ENCODE measurements around the gene IL25.
"Not testable (repeated sequence)": the region's sequence is repeated elsewhere in the genome, so short reads cannot be mapped to it uniquely, and the experiment has no call there.

IL25 gene

GRCh38 chr14:23416801-23417200, 44.2 kb downstream of the IL25 start:
- TF ChIP-seq EZH2phosphoT487 (conservative IDR thresholded peaks at IDR 0.05; ENCODE audit: low read length) (no peak), CTCF (IDR thresholded peaks at IDR 0.05; ENCODE audit: insufficient read depth, low read length, poor library complexity, severe bottlenecking) (no peak)
- Histone ChIP-seq H3K27ac (ENCODE audit: low read depth, low read length) (no peak overlapping the region), H2AFZ (ENCODE audit: low read depth, low read length, severe bottlenecking) (no peak overlapping the region)

GRCh38 chr14:23417269-23417668, 44.7 kb downstream of the IL25 start:
- not testable (repeated sequence) for H2AFZ ChIP-seq (ENCODE audit: low read depth, low read length, severe bottlenecking); H4K20me1 ChIP-seq (ENCODE audit: low read depth, low read length); H3K36me3 ChIP-seq (ENCODE audit: low read length); H3K9me2 ChIP-seq (replicated peaks; ENCODE audit: insufficient read depth, low read length); H3F3A ChIP-seq (ENCODE audit: insufficient read depth); H3K27ac ChIP-seq (ENCODE audit: low read depth, low read length); H3K4me2 ChIP-seq (ENCODE audit: low read depth, low read length, poor library complexity, severe bottlenecking); H3K27me3 ChIP-seq (ENCODE audit: low read length); H3K9me3 ChIP-seq (ENCODE audit: insufficient read depth, low read length); H3K9ac ChIP-seq (ENCODE audit: low read length); H3K79me2 ChIP-seq (ENCODE audit: insufficient read depth, low read length); H3K4me3 ChIP-seq (ENCODE audit: insufficient read depth, low read length, poor library complexity, severe bottlenecking)

More at GRCh38 chr14:23416801-23417200, 44.2 kb downstream of the IL25 start:
- H3K9me3 ChIP-seq (ENCODE audit: insufficient read depth, low read length): no peaks in the 10 kb centered on the region
- H3F3A ChIP-seq (ENCODE audit: insufficient read depth): no peaks in the 10 kb centered on the region
- no peak overlapping the region for H3K4me2 ChIP-seq (ENCODE audit: low read depth, low read length, poor library complexity, severe bottlenecking)
- no peaks in the 10 kb centered on the region for H3K9me2 ChIP-seq (replicated peaks; ENCODE audit: insufficient read depth, low read length)
- H3K9ac ChIP-seq (ENCODE audit: low read length): no peak overlapping the region
- no peaks in the 10 kb centered on the region for H3K79me2 ChIP-seq (ENCODE audit: insufficient read depth, low read length)
- no peaks in the 10 kb centered on the region for H3K36me3 ChIP-seq (ENCODE audit: low read length)
- no peak overlapping the region for H3K4me3 ChIP-seq (ENCODE audit: insufficient read depth, low read length, poor library complexity, severe bottlenecking)
- H4K20me1 ChIP-seq (ENCODE audit: low read depth, low read length): no peaks in the 10 kb centered on the region
- H3K27me3 ChIP-seq (ENCODE audit: low read length): no peaks in the 10 kb centered on the region

- H3K4me2 ChIP-seq (ENCODE audit: low read depth, low read length, poor library complexity, severe bottlenecking): no peak overlapping the region
- H3K9ac ChIP-seq (ENCODE audit: low read length): no peak overlapping the region
- H4K20me1 ChIP-seq (ENCODE audit: low read depth, low read length): no peaks in the 10 kb centered on the region
- H3K27me3 ChIP-seq (ENCODE audit: low read length): no peaks in the 10 kb centered on the region
- TF ChIP-seq CTCF (IDR thresholded peaks at IDR 0.05; ENCODE audit: insufficient read depth, low read length, poor library complexity, severe bottlenecking): no peak
- no peak for TF ChIP-seq EZH2phosphoT487 (conservative IDR thresholded peaks at IDR 0.05; ENCODE audit: low read length)
- no peaks in the 10 kb centered on the region for H3K9me2 ChIP-seq (replicated peaks; ENCODE audit: insufficient read depth, low read length)
- H3F3A ChIP-seq (ENCODE audit: insufficient read depth): no peaks in the 10 kb centered on the region
- no peak overlapping the region for H3K4me3 ChIP-seq (ENCODE audit: insufficient read depth, low read length, poor library complexity, severe bottlenecking)
- H3K9me3 ChIP-seq (ENCODE audit: insufficient read depth, low read length): no peaks in the 10 kb centered on the region
- H3K27ac ChIP-seq (ENCODE audit: low read depth, low read length): no peak overlapping the region
- H3K36me3 ChIP-seq (ENCODE audit: low read length): no peaks in the 10 kb centered on the region
- no peaks in the 10 kb centered on the region for H3K79me2 ChIP-seq (ENCODE audit: insufficient read depth, low read length)
- H2AFZ ChIP-seq (ENCODE audit: low read depth, low read length, severe bottlenecking): no peak overlapping the region
These were observed 45.4 kb downstream of the IL25 start for GRCh38 chr14:23418021-23418420.

- H4K20me1 ChIP-seq (ENCODE audit: low read depth, low read length); H3K4me2 ChIP-seq (ENCODE audit: low read depth, low read length, poor library complexity, severe bottlenecking); H3K27me3 ChIP-seq (ENCODE audit: low read length); H2AFZ ChIP-seq (ENCODE audit: low read depth, low read length, severe bottlenecking); H3K4me3 ChIP-seq (ENCODE audit: insufficient read depth, low read length, poor library complexity, severe bottlenecking); H3F3A ChIP-seq (ENCODE audit: insufficient read depth); H3K9me2 ChIP-seq (replicated peaks; ENCODE audit: insufficient read depth, low read length); H3K9me3 ChIP-seq (ENCODE audit: insufficient read depth, low read length); H3K27ac ChIP-seq (ENCODE audit: low read depth, low read length); H3K79me2 ChIP-seq (ENCODE audit: insufficient read depth, low read length); H3K36me3 ChIP-seq (ENCODE audit: low read length); H3K9ac ChIP-seq (ENCODE audit: low read length): not testable (repeated sequence)
These were observed 47.0 kb downstream of the IL25 start for GRCh38 chr14:23419646-23420045.
